ENCODE data around the gene YIF1A.

GRCh38 chr11:66285250-66285947 is 3.5 kb downstream of the YIF1A start:
- no peak for TF ChIP-seq POLR2A (IDR thresholded peaks at IDR 0.05)
- TF ChIP-seq, protein P1, sequence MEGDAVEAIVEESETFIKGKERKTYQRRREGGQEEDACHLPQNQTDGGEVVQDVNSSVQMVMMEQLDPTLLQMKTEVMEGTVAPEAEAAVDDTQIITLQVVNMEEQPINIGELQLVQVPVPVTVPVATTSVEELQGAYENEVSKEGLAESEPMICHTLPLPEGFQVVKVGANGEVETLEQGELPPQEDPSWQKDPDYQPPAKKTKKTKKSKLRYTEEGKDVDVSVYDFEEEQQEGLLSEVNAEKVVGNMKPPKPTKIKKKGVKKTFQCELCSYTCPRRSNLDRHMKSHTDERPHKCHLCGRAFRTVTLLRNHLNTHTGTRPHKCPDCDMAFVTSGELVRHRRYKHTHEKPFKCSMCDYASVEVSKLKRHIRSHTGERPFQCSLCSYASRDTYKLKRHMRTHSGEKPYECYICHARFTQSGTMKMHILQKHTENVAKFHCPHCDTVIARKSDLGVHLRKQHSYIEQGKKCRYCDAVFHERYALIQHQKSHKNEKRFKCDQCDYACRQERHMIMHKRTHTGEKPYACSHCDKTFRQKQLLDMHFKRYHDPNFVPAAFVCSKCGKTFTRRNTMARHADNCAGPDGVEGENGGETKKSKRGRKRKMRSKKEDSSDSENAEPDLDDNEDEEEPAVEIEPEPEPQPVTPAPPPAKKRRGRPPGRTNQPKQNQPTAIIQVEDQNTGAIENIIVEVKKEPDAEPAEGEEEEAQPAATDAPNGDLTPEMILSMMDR (IDR thresholded peaks at IDR 0.05) = no peak

All from adrenal gland (tissue), 5 donors.